H9 (cell line): Measurements from ENCODE around the gene C18orf63. TPM values are rescaled to one million over a fixed set of nuclear protein-coding genes. Genes with fewer than 3 reads are reported as not detected.

ENCODE experiments used
- DNase-seq: peaks from one replicate; pipeline ENCODE4 v3.0.0-alpha.2; 2017
- H2AFZ ChIP-seq: one replicate; pipeline ENCODE4 v1.6.1; 2013; ENCODE audit warnings: mild to moderate bottlenecking, low read length, control low read depth, moderate library complexity
- H2AK5ac ChIP-seq: 2 replicates; pipeline ENCODE4 v1.6.1; 2013; ENCODE audit warnings: low read length, control low read depth, mixed read lengths; ENCODE audit not compliant: insufficient read length
- H2BK120ac ChIP-seq: one replicate; pipeline ENCODE4 v1.6.1; 2013; ENCODE audit warnings: low read depth, mild to moderate bottlenecking, low read length, control low read depth, inconsistent platforms; ENCODE audit not compliant: poor library complexity, severe bottlenecking
- H2BK12ac ChIP-seq: 2 replicates; pipeline ENCODE4 v1.6.1; 2013; ENCODE audit warnings: low read length, control low read depth, mixed read lengths, low read depth; ENCODE audit not compliant: insufficient read length
- H2BK15ac ChIP-seq: 2 replicates; pipeline ENCODE4 v1.6.1; 2013; ENCODE audit warnings: low read depth, low read length, control low read depth
- H2BK20ac ChIP-seq: one replicate; pipeline ENCODE4 v1.6.1; 2013; ENCODE audit warnings: low read depth, mild to moderate bottlenecking, low read length, control low read depth, inconsistent platforms; ENCODE audit not compliant: poor library complexity, severe bottlenecking
- H2BK5ac ChIP-seq: 2 replicates; pipeline ENCODE4 v1.6.1; 2013; ENCODE audit warnings: low read length, control low read depth, mixed read lengths; ENCODE audit not compliant: insufficient read length
- H3K14ac ChIP-seq: 2 replicates; pipeline ENCODE4 v1.6.1; 2013; ENCODE audit warnings: low read length, control low read depth; ENCODE audit not compliant: insufficient read depth
- H3K18ac ChIP-seq: 2 replicates; pipeline ENCODE4 v1.6.1; 2013; ENCODE audit warnings: low read depth, mild to moderate bottlenecking, mixed read lengths, low read length, control low read depth; ENCODE audit not compliant: insufficient read length
- H3K23ac ChIP-seq: 2 replicates; pipeline ENCODE4 v1.6.1; 2013; ENCODE audit warnings: low read length, control low read depth, mixed read lengths, low read depth; ENCODE audit not compliant: insufficient read length
- H3K23me2 ChIP-seq: 2 replicates; pipeline ENCODE4 v1.6.1; 2013; ENCODE audit warnings: low read depth, mild to moderate bottlenecking, mixed read lengths, low read length, control low read depth; ENCODE audit not compliant: insufficient read length, poor library complexity, severe bottlenecking
- H3K27ac ChIP-seq: 2 replicates; pipeline ENCODE4 v1.5.1; 2013; ENCODE audit warnings: low read length, control low read depth, mixed read lengths, low read depth; ENCODE audit not compliant: insufficient read length
- H3K27me3 ChIP-seq: 2 replicates; pipeline ENCODE4 v1.6.1; 2013; ENCODE audit warnings: low read length, control low read depth, inconsistent platforms; ENCODE audit not compliant: insufficient read depth
- H3K4ac ChIP-seq: 2 replicates; pipeline ENCODE4 v1.6.1; 2013; ENCODE audit warnings: low read depth, mild to moderate bottlenecking, control low read depth, inconsistent platforms, low read length, moderate library complexity
- H3K4me1 ChIP-seq: 2 replicates; pipeline ENCODE4 v1.6.1; 2013; ENCODE audit warnings: low read length, control low read depth, inconsistent platforms; ENCODE audit not compliant: insufficient read depth
- H3K4me2 ChIP-seq: 2 replicates; pipeline ENCODE4 v1.6.1; 2013; ENCODE audit warnings: low read length, control low read depth, mixed read lengths; ENCODE audit not compliant: insufficient read length, insufficient read depth
- H3K56ac ChIP-seq: 2 replicates; pipeline ENCODE4 v1.6.1; 2013; ENCODE audit warnings: low read depth, mild to moderate bottlenecking, mixed read lengths, low read length, control low read depth; ENCODE audit not compliant: insufficient read length
- H3K79me1 ChIP-seq: 2 replicates; pipeline ENCODE4 v1.6.1; 2013; ENCODE audit warnings: low read depth, mild to moderate bottlenecking, moderate library complexity, low read length, control low read depth, inconsistent platforms; ENCODE audit not compliant: insufficient read depth, poor library complexity, severe bottlenecking
- H3K79me2 ChIP-seq: 2 replicates; pipeline ENCODE4 v1.6.1; 2013; ENCODE audit warnings: low read length, control low read depth, inconsistent platforms; ENCODE audit not compliant: insufficient read depth
- H3K9ac ChIP-seq: 2 replicates; pipeline ENCODE4 v1.6.1; 2013; ENCODE audit warnings: low read length, control low read depth, mixed read lengths; ENCODE audit not compliant: insufficient read length; ENCODE audit errors: extremely low read depth
- H3K9me3 ChIP-seq: one replicate; pipeline ENCODE4 v1.6.1; 2013; ENCODE audit warnings: low read depth, low read length, inconsistent platforms; ENCODE audit not compliant: control insufficient read depth
- H3T11ph ChIP-seq: one replicate; pipeline ENCODE4 v1.6.1; 2013; ENCODE audit warnings: mild to moderate bottlenecking, low read length, control low read depth, inconsistent platforms
- H4K20me1 ChIP-seq: one replicate; pipeline ENCODE4 v1.6.1; 2013; ENCODE audit not compliant: control insufficient read depth, insufficient read length, insufficient read depth
- H4K5ac ChIP-seq: 2 replicates; pipeline ENCODE4 v1.6.1; 2013; ENCODE audit warnings: low read depth, mild to moderate bottlenecking, mixed read lengths, low read length, control low read depth; ENCODE audit not compliant: insufficient read length
- H4K8ac ChIP-seq: replicated peaks from 2 replicates; pipeline ENCODE4 v1.6.1; 2013; ENCODE audit warnings: low read length, control low read depth, mixed read lengths, low read depth; ENCODE audit not compliant: insufficient read length
- H4K91ac ChIP-seq: 2 replicates; pipeline ENCODE4 v1.6.1; 2013; ENCODE audit warnings: low read depth, mild to moderate bottlenecking, moderate library complexity, mixed read lengths, low read length, control low read depth; ENCODE audit not compliant: insufficient read length
- H3K27ac Mint-ChIP-seq, 3 experiments: 2 replicates in 2 of 3; 3 replicates in 1 of 3; pipeline ENCODE4 v1.8.0; 2020 to 2021; ENCODE audit warnings: mixed read lengths in 3 of 3, mild to moderate bottlenecking in 1 of 3, moderate library complexity in 1 of 3
- H3K27me3 Mint-ChIP-seq: 2 replicates; pipeline ENCODE4 v1.8.0; 2021; ENCODE audit warnings: low read depth, mild to moderate bottlenecking, moderate library complexity, mixed read lengths
- H3K36me3 Mint-ChIP-seq, 3 experiments: 2 replicates in 2 of 3; 3 replicates in 1 of 3; pipeline ENCODE4 v1.8.0; 2020 to 2021; ENCODE audit warnings: low read depth in 3 of 3, mixed read lengths in 3 of 3; ENCODE audit not compliant: insufficient read depth in 1 of 3
- H3K4me1 Mint-ChIP-seq, 2 experiments: 2 replicates each; pipeline ENCODE4 v1.8.0; 2020; ENCODE audit warnings: mixed read lengths in 2 of 2
- H3K4me3 Mint-ChIP-seq, 2 experiments: 2 replicates in 1 of 2; 3 replicates in 1 of 2; pipeline ENCODE4 v1.8.0; 2020 to 2021; ENCODE audit warnings: mild to moderate bottlenecking in 2 of 2, mixed read lengths in 2 of 2, moderate library complexity in 1 of 2
- H3K9me3 Mint-ChIP-seq, 2 experiments: 2 replicates in 1 of 2; 3 replicates in 1 of 2; pipeline ENCODE4 v1.8.0; 2020; ENCODE audit warnings: mild to moderate bottlenecking in 2 of 2, mixed read lengths in 2 of 2, moderate library complexity in 1 of 2
- CTCF ChIP-seq: fragments of 200-600 bp; sonication (generic); conservative IDR thresholded peaks from 3 replicates; pipeline ENCODE4 v1.8.0; 2021; ENCODE audit warnings: antibody characterized with exemption, mild to moderate bottlenecking
- WGBS: extraction: QIAGEN DNeasy Blood & Tissue Kit; methylation state at CpG from one replicate; pipeline ENCODE4 v1.1.7; 2013; ENCODE audit warnings: missing lambda C conversion rate, low lambda C conversion rate, mixed read lengths; ENCODE audit not compliant: insufficient read length; ENCODE audit errors: extremely low coverage; 5-methylcytosine and 5-hydroxymethylcytosine counted together
- total RNA-seq: library from RNA; stranded (reverse); gene quantifications from 2 replicates; pipeline ENCODE4 v1.2.1, GENCODE V29; 2021

The C18orf63 gene
- total RNA-seq, 1 experiment from 2014 or later, result not detected

GRCh38 chr18:74289137-74289536 is 26.5 kb upstream of the C18orf63 start:
- no peak overlapping the region for H3K14ac ChIP-seq
- Mint-ChIP-seq H3K4me3 (peak overlapping the region in 1 of 2 experiments; percentile 5; a peak in 2 of 5 replicates), H3K4me1 (peaks cover 41 to 42% of the 10 kb centered on the region in 2 experiments), H3K27me3 (peaks cover 3% of the 10 kb centered on the region), H3K36me3 (peaks cover 0 to 2% (median 0%) of the 10 kb centered on the region in 3 experiments; a peak in 3 of 7 replicates), H3K9me3 (no peaks in the 10 kb centered on the region; a peak in 3 of 5 replicates), H3K27ac (peak overlapping the region in 1 of 3 experiments; percentile 58; a peak in 1 of 7 replicates)
- H3K56ac ChIP-seq, result no peak overlapping the region
- no peak overlapping the region for H2BK120ac ChIP-seq
- no peak overlapping the region for H3K23ac ChIP-seq
- no peak overlapping the region for H3K4ac ChIP-seq
- no peaks in the 10 kb centered on the region for H3K79me1 ChIP-seq
- no peak overlapping the region for H2AFZ ChIP-seq
- H2BK5ac ChIP-seq, result no peak overlapping the region
- H2AK5ac ChIP-seq, result no peak overlapping the region
- H3K9ac ChIP-seq, result no peak overlapping the region
- peaks cover 18% of the 10 kb centered on the region; the same call in 1 of the 2 replicates for H3K4me1 ChIP-seq
- H3K79me2 ChIP-seq, result peaks cover 14% of the 10 kb centered on the region; the same call in 1 of the 2 replicates
- H3K18ac ChIP-seq, result no peak overlapping the region
- WGBS, result no CpG with 5 or more reads among the region's 3 CpGs
- no peaks in the 10 kb centered on the region for H4K20me1 ChIP-seq
- H2BK20ac ChIP-seq, result no peak overlapping the region
- DNase-seq, result no peak
- no peaks in the 10 kb centered on the region for H3K27me3 ChIP-seq
- H3K9me3 ChIP-seq, result peaks cover 4% of the 10 kb centered on the region
- no peak for TF ChIP-seq CTCF
- H2BK15ac ChIP-seq, result no peak overlapping the region
- no peak overlapping the region for H3T11ph ChIP-seq
- no peak overlapping the region for H4K5ac ChIP-seq
- H3K4me2 ChIP-seq, result peak overlapping the region; percentile 40
- no peak overlapping the region for H3K27ac ChIP-seq
- peaks cover 2% of the 10 kb centered on the region for H3K23me2 ChIP-seq
- no peak overlapping the region for H2BK12ac ChIP-seq
- no peak overlapping the region for H4K91ac ChIP-seq
- no peak overlapping the region for H4K8ac ChIP-seq
